Measurements from ENCODE around the gene MSANTD7. TPM values are rescaled to one million over a fixed set of nuclear protein-coding genes. Genes with fewer than 3 reads are reported as not detected.

MSANTD7 gene
- total RNA-seq, 2 experiments from 2014 or later = 26.2 to 26.9 TPM

- intact Hi-C loops (cut with DNase I, micrococcal nuclease) = loop anchor here (1.0 to 5.0 kb wide), 7 partner anchors 221 to 1041 kb away; no protein-coding TSS in a partner anchor
- Mint-ChIP-seq H3K4me3 (no peak overlapping the region), H3K9me3 (no peaks in the 10 kb centered on the region), H3K4me1 (ENCODE audit: low read depth) (peaks cover 4% of the 10 kb centered on the region), H3K36me3 (ENCODE audit: low read depth) (no peaks in the 10 kb centered on the region), H3K27me3 (no peaks in the 10 kb centered on the region), H3K27ac (no peak overlapping the region)
- Histone ChIP-seq H3K27me3 (ENCODE audit: control insufficient read depth in 1 of 2, insufficient read depth in 2 of 2, low read length in 2 of 2) (no peaks in the 10 kb centered on the region), H3K27ac (ENCODE audit: low read depth in 1 of 2, low read length in 2 of 2) (no peak overlapping the region), H3K4me1 (ENCODE audit: insufficient read depth, low read length) (no peaks in the 10 kb centered on the region), H3K9me3 (ENCODE audit: control insufficient read depth in 1 of 2, insufficient read depth in 1 of 2, low read length in 2 of 2) (no peaks in the 10 kb centered on the region), H3K36me3 (ENCODE audit: insufficient read depth, low read length) (no peaks in the 10 kb centered on the region), H3K4me3 (ENCODE audit: low read length) (no peak overlapping the region)
- TF ChIP-seq, protein P1, sequence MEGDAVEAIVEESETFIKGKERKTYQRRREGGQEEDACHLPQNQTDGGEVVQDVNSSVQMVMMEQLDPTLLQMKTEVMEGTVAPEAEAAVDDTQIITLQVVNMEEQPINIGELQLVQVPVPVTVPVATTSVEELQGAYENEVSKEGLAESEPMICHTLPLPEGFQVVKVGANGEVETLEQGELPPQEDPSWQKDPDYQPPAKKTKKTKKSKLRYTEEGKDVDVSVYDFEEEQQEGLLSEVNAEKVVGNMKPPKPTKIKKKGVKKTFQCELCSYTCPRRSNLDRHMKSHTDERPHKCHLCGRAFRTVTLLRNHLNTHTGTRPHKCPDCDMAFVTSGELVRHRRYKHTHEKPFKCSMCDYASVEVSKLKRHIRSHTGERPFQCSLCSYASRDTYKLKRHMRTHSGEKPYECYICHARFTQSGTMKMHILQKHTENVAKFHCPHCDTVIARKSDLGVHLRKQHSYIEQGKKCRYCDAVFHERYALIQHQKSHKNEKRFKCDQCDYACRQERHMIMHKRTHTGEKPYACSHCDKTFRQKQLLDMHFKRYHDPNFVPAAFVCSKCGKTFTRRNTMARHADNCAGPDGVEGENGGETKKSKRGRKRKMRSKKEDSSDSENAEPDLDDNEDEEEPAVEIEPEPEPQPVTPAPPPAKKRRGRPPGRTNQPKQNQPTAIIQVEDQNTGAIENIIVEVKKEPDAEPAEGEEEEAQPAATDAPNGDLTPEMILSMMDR (IDR thresholded peaks at IDR 0.05) = peak; percentile 76
- DNase-seq = peak in 13 of 14 experiments; percentile 15 to 67 (median 37)
- POLR2A ChIA-PET = interaction anchor here (1.0 to 3.0 kb wide), 5 partner anchors 14 to 286 kb away, joined by 3 to 16 read pairs (median 4); partner anchors contain the start of genes CDNF, HSPA14 and MSANTD7
- ATAC-seq (ENCODE audit: poor library complexity) = peak; percentile 56
- CTCF ChIA-PET = interaction anchor here (0.8 to 1.6 kb wide), 8 partner anchors 14 to 626 kb away, joined by 3 to 9 read pairs (median 3); partner anchors contain the start of genes CDNF, HSPA14 and MSANTD7
Measured at GRCh38 chr10:14822879-14823755, 15.0 kb upstream of the MSANTD7 start.

GRCh38 chr10:14823966-14824365 is 14.1 kb upstream of the MSANTD7 start:
- peaks cover 4% of the 10 kb centered on the region for H3K4me1 Mint-ChIP-seq (ENCODE audit: low read depth)
- Histone ChIP-seq H3K27me3 (ENCODE audit: control insufficient read depth in 1 of 2, insufficient read depth in 2 of 2, low read length in 2 of 2) (no peaks in the 10 kb centered on the region), H3K27ac (ENCODE audit: low read depth in 1 of 2, low read length in 2 of 2) (no peak overlapping the region), H3K36me3 (ENCODE audit: insufficient read depth, low read length) (no peaks in the 10 kb centered on the region), H3K9me3 (ENCODE audit: control insufficient read depth in 1 of 2, insufficient read depth in 1 of 2, low read length in 2 of 2) (no peaks in the 10 kb centered on the region), H3K4me1 (ENCODE audit: insufficient read depth, low read length) (no peaks in the 10 kb centered on the region), H3K4me3 (ENCODE audit: low read length) (no peak overlapping the region)
- H3K27me3 Mint-ChIP-seq = no peaks in the 10 kb centered on the region
- no peak overlapping the region for H3K27ac Mint-ChIP-seq
- no peak overlapping the region for H3K4me3 Mint-ChIP-seq
- no peaks in the 10 kb centered on the region for H3K9me3 Mint-ChIP-seq
- intact Hi-C loops (cut with DNase I, micrococcal nuclease) = loop anchor here (1.0 to 5.0 kb wide), 7 partner anchors 222 to 1042 kb away; no protein-coding TSS in a partner anchor
- ATAC-seq (ENCODE audit: poor library complexity) = no peak
- ChIA-PET CTCF (interaction anchor here (0.9 to 1.5 kb wide), 2 partner anchors 281 to 627 kb away, joined by 3 to 6 read pairs; no protein-coding TSS in a partner anchor), POLR2A (interaction anchor here (1.2 to 3.0 kb wide), 3 partner anchors 13 to 287 kb away, joined by 4 to 16 read pairs (median 5); partner anchors contain the start of genes CDNF, HSPA14 and MSANTD7)
- no peaks in the 10 kb centered on the region for H3K36me3 Mint-ChIP-seq (ENCODE audit: low read depth)
- TF ChIP-seq, protein P1 (IDR thresholded peaks at IDR 0.05) = no peak
- no peak for DNase-seq

GRCh38 chr10:14826076-14826829 is 11.9 kb upstream of the MSANTD7 start:
- ChIA-PET CTCF (no interaction called here), POLR2A (no interaction called here)
- no peaks in the 10 kb centered on the region for H3K27me3 Mint-ChIP-seq

More at GRCh38 chr10:14826076-14826829, 11.9 kb upstream of the MSANTD7 start:
- no peak overlapping the region for H3K4me3 ChIP-seq (ENCODE audit: low read length)
- Mint-ChIP-seq H3K4me3 (no peak overlapping the region), H3K27ac (no peak overlapping the region), H3K9me3 (no peaks in the 10 kb centered on the region), H3K4me1 (ENCODE audit: low read depth) (peaks cover 4% of the 10 kb centered on the region), H3K36me3 (ENCODE audit: low read depth) (no peaks in the 10 kb centered on the region)
- no peak for DNase-seq
- no peaks in the 10 kb centered on the region for H3K9me3 ChIP-seq (ENCODE audit: control insufficient read depth in 1 of 2, insufficient read depth in 1 of 2, low read length in 2 of 2)
- TF ChIP-seq, protein P1 (IDR thresholded peaks at IDR 0.05) = no peak
- intact Hi-C loops (cut with DNase I, micrococcal nuclease) = no loop called here
- H3K27ac ChIP-seq (ENCODE audit: low read depth in 1 of 2, low read length in 2 of 2) = no peak overlapping the region
- no peaks in the 10 kb centered on the region for H3K4me1 ChIP-seq (ENCODE audit: insufficient read depth, low read length)
- H3K36me3 ChIP-seq (ENCODE audit: insufficient read depth, low read length) = no peaks in the 10 kb centered on the region
- no peaks in the 10 kb centered on the region for H3K27me3 ChIP-seq (ENCODE audit: control insufficient read depth in 1 of 2, insufficient read depth in 2 of 2, low read length in 2 of 2)
- no peak for ATAC-seq (ENCODE audit: poor library complexity)

Data from CD4-positive, alpha-beta T cell (primary cell).